HepG2 (cell line): Measurements from ENCODE around the gene KIF17.

Source experiments
- ATF3 ChIP-seq: sonication (generic); formaldehyde crosslinking; IDR thresholded peaks from 2 replicates; pipeline ENCODE4 v1.4.0; 2020; ENCODE audit warnings: missing genetic modification reagents
- FOXA1 ChIP-seq, 2 experiments: fragments of 450-650 bp in 1 of 2; sonication (generic) in 1 of 2; formaldehyde crosslinking in 1 of 2; IDR thresholded peaks; 2 replicates each; pipeline versions ENCODE4 v1.4.0 to v1.6.1; 2016 to 2020; ENCODE audit warnings: missing genetic modification reagents in 1 of 2
- NR2C2 ChIP-seq: sonication (generic); formaldehyde crosslinking; IDR thresholded peaks from 2 replicates; pipeline ENCODE4 v1.4.0; 2020; ENCODE audit warnings: missing genetic modification reagents, mild to moderate bottlenecking, moderate library complexity, borderline replicate concordance

- TF ChIP-seq FOXA1 (IDR thresholded peaks at IDR 0.05) (no peak), FOXA1 (CRISPR knock-in tag; IDR thresholded peaks at IDR 0.05) (no peak), NR2C2 (no peak), ATF3 (CRISPR knock-in tag) (no peak)
Observed at GRCh38 chr1:20763417-20763816, 45.6 kb upstream of the KIF17 start.
